ENCODE data around the gene CADM1. TPM values are rescaled to one million over a fixed set of nuclear protein-coding genes. Genes with fewer than 3 reads are reported as not detected.

Gene CADM1
- total and polyA plus RNA-seq, 9 donors, result 6.6 to 61.2 (median 17.2) TPM

DNA sequence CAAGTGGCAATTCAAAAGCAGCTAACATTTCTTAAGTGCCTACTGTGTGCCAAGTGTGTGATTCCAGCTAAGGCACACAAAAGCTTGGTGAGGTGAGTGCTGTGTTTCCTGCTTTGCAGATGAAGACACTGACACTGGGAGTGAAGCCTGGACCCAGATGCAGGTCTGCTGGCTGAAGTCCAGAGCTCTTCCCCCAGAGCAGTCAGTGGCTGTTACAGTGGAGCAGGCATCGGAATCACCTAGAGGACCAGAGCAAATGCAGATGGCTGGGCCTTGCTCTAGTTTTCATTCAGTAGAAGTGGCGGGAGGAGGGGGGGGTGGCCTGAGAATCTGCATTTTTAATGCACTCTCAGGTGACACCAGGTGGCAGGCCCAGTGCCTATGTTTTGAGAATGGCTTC, 342.3 kb downstream of the CADM1 start:
- H3K4me1 ChIP-seq (ENCODE audit: insufficient read depth), result peaks cover 2% of the 10 kb centered on the region
- no peak for DNase-seq
- intact Hi-C loops (cut with DNase I), result no loop called here
- H3K27ac ChIP-seq, result no peak overlapping the region
- no peaks in the 10 kb centered on the region for H3K27me3 ChIP-seq
- 56 to 69% (median 66%) methylated on average over 2 of the region's 2 CpGs for WGBS, 3 donors
- H3K4me3 ChIP-seq, result no peak overlapping the region
- TF ChIP-seq POLR2A (IDR thresholded peaks at IDR 0.05), result no peak
- no peaks in the 10 kb centered on the region for H3K36me3 ChIP-seq
- H3K9me3 ChIP-seq, result no peaks in the 10 kb centered on the region

DNA sequence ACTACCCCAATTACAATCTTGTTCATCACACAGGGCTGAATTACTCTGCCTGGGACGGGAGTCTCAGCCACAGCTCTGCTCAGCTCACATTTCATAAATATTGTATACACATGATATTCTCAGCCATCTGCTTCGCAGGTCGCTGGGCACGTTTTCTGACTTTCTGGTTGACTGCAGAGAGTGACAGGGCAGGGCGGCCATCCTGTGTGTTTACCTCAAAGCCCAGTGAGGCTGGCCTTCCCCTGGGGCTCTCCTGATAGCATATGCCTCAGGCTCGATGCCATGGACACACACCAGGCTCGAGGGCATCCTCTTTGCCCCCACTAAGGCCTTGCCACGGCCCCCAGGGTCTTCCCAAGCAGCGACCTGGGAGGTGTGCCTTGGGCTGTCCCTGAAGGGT, 345.0 kb downstream of the CADM1 start:
- TF ChIP-seq CTCF (IDR thresholded peaks at IDR 0.05) (no peak), POLR2A (IDR thresholded peaks at IDR 0.05) (no peak), EP300 (IDR thresholded peaks at IDR 0.05) (no peak)
- no peaks in the 10 kb centered on the region for H3K4me1 ChIP-seq (ENCODE audit: insufficient read depth)
- no peak for DNase-seq
- 55 to 62% (median 62%) methylated on average over 9 of the region's 9 CpGs for WGBS, 3 donors
- H3K36me3 ChIP-seq, result no peaks in the 10 kb centered on the region
- H3K4me3 ChIP-seq, result no peak overlapping the region
- H3K27me3 ChIP-seq, result no peaks in the 10 kb centered on the region
- H3K9me3 ChIP-seq, result no peaks in the 10 kb centered on the region
- no peak overlapping the region for H3K27ac ChIP-seq
- intact Hi-C loops (cut with DNase I), result no loop called here

DNA sequence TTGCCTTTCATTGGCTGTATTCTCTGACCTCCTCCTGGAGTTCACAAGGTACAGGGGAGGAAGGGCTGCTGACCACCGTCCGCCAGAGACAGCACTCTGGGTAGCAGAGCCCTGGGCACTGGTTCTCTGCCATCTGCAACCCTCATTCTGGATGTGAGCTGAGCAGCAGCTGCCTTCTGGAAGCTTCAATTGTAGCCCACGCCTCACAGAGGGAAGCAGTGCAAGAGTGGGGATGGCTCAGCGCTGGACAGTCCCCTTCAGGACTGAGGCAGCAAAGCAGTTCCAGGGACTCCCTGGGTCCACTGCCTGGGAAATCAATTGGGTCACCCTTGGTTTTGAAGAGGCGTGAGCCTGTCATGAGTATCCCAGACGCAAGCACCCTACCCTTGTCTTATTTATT, 346.2 kb downstream of the CADM1 start:
- no peaks in the 10 kb centered on the region for H3K27me3 ChIP-seq
- intact Hi-C loops (cut with DNase I), result no loop called here
- H3K4me3 ChIP-seq, result no peak overlapping the region
- H3K36me3 ChIP-seq, result no peaks in the 10 kb centered on the region
- no peaks in the 10 kb centered on the region for H3K4me1 ChIP-seq (ENCODE audit: insufficient read depth)
- no peak overlapping the region for H3K27ac ChIP-seq
- H3K9me3 ChIP-seq, result no peaks in the 10 kb centered on the region
- TF ChIP-seq CTCF (IDR thresholded peaks at IDR 0.05), result no peak
- WGBS, 3 donors, result 84 to 85% (median 85%) methylated on average over 6 of the region's 6 CpGs
- no peak for DNase-seq

DNA sequence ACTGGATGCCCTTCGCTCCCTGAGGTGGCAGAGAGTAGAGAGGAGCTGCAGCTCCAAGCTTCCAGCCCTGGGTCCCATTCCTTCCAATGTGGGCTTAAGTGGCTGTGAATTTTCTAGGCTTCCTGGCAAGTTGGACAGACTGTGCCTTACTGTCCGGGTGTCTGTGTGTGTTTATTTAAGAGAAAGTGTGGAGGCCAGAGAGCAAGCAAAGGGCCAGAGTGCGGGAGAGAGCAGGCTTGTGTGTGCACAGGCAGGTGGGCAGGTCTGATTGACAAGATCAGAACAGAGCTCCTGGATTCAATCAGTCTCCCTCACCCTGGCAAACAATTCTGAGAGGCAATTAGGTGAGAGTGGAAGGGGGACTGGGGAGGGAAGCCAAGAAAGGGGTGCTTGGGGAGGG, 347.0 kb downstream of the CADM1 start:
- 87 to 89% (median 89%) methylated on average over 3 of the region's 3 CpGs for WGBS, 3 donors
- Histone ChIP-seq H3K4me1 (ENCODE audit: insufficient read depth) (no peaks in the 10 kb centered on the region), H3K27ac (no peak overlapping the region), H3K9me3 (no peaks in the 10 kb centered on the region), H3K27me3 (no peaks in the 10 kb centered on the region), H3K4me3 (no peak overlapping the region), H3K36me3 (no peaks in the 10 kb centered on the region)
- DNase-seq, result no peak
- TF ChIP-seq CTCF (IDR thresholded peaks at IDR 0.05), result no peak
- TF ChIP-seq EP300 (IDR thresholded peaks at IDR 0.05), result no peak
- TF ChIP-seq POLR2A (IDR thresholded peaks at IDR 0.05), result no peak
- intact Hi-C loops (cut with DNase I), result no loop called here

DNA sequence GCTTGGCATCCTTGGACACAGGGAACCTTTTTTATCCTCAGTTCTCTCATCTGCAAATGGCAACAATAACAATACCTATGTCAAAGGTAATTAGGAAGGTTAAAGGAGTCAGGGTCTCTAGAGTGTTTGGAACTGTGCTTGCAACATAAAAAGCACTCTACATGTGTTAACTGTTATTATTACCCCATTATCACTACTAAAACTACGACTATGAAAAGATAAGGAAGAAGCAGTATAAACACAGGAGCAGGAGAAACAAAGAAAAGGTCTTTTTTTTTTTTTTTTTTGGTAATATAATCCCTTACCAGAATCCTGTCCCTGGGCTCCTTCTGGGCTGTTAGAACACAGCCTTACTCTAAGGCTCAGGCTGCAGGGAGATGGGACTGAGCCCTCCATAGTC, 348.2 kb downstream of the CADM1 start:
- H3K4me1 ChIP-seq (ENCODE audit: insufficient read depth), result no peaks in the 10 kb centered on the region
- DNase-seq, result no peak
- H3K27me3 ChIP-seq, result no peaks in the 10 kb centered on the region
- TF ChIP-seq POLR2A (IDR thresholded peaks at IDR 0.05), result no peak
- no peak for TF ChIP-seq CTCF (IDR thresholded peaks at IDR 0.05)
- no peak for TF ChIP-seq EP300 (IDR thresholded peaks at IDR 0.05)
- H3K36me3 ChIP-seq, result no peaks in the 10 kb centered on the region
- intact Hi-C loops (cut with DNase I), result no loop called here
- no peaks in the 10 kb centered on the region for H3K9me3 ChIP-seq
- H3K27ac ChIP-seq, result no peak overlapping the region
- WGBS, 3 donors, result 4 to 20% (median 19%) methylated on average over 1 of the region's 1 CpG
- H3K4me3 ChIP-seq, result no peak overlapping the region
